ENCODE results near the gene ANKMY2. TPM values are rescaled to one million over a fixed set of nuclear protein-coding genes. Genes with fewer than 3 reads are reported as not detected.

Gene ANKMY2
- total and polyA plus RNA-seq, 10 donors = 4.6 to 19.9 (median 11.4) TPM

DNA sequence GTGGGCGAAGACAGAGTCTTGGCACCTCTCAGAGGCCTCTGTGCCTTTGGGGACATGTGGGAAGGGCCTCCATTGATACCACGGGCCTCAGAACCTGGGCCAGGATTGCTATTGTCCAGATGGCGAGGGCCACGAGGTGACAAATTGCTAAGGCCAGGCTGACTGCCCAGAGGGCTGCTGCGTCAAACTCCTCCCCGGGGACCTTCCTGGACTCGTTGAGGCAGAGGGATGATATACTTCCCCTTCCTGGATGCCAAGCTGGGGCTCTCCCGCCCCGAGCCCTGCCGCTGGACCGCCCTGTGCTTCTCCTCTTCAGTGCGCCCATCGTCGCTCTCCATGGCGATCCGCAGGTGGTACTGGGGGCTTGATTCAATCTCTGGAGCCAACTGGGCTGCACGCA, 60.0 kb downstream of the ANKMY2 start:
- intact Hi-C loops (cut with DNase I; ENCODE audit: low total_unique reads) = no loop called here
- no peak overlapping the region for H3K4me3 ChIP-seq
- peaks cover 0 to 4% (median 0%) of the 10 kb centered on the region in 7 donors for H3K27me3 ChIP-seq (replicated peaks in 1 of 7)
- TF ChIP-seq POLR2A (IDR thresholded peaks at IDR 0.05) (no peak), POLR2AphosphoS5 (IDR thresholded peaks at IDR 0.05) (no peak)
- TF ChIP-seq, protein P1, sequence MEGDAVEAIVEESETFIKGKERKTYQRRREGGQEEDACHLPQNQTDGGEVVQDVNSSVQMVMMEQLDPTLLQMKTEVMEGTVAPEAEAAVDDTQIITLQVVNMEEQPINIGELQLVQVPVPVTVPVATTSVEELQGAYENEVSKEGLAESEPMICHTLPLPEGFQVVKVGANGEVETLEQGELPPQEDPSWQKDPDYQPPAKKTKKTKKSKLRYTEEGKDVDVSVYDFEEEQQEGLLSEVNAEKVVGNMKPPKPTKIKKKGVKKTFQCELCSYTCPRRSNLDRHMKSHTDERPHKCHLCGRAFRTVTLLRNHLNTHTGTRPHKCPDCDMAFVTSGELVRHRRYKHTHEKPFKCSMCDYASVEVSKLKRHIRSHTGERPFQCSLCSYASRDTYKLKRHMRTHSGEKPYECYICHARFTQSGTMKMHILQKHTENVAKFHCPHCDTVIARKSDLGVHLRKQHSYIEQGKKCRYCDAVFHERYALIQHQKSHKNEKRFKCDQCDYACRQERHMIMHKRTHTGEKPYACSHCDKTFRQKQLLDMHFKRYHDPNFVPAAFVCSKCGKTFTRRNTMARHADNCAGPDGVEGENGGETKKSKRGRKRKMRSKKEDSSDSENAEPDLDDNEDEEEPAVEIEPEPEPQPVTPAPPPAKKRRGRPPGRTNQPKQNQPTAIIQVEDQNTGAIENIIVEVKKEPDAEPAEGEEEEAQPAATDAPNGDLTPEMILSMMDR (IDR thresholded peaks at IDR 0.05 in 8 of 11, conservative IDR thresholded peaks at IDR 0.05 in 3 of 11) = no peak
- H3K9me3 ChIP-seq = no peaks in the 10 kb centered on the region
- H3K27ac ChIP-seq = no peak overlapping the region
- DNase-seq = no peak
- H3K36me3 ChIP-seq = no peaks in the 10 kb centered on the region
- 92 to 96% (median 95%) methylated on average over 14 to 17 of the region's 17 CpGs for WGBS, 5 donors
- no peaks in the 10 kb centered on the region for H3K4me1 ChIP-seq

DNA sequence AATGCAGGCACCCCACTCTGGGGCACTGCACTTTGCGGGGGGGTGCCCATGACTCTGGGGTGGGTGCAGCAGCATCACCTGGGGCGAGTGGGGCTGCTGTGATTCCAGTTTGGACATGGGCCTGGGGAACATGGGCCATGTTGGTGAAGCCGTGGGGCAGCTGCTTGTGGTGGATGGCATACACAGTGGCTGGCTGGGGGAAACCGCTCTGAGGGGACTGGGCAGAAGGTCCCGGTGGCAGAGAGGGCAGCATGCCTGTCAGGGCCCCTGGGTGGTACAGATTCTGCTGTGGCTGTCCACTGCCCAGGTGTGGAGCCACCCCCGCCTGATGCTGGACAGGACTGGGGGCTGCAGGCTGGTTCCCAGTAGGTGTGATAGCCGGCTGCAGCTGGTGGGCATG, 61.7 kb downstream of the ANKMY2 start:
- Histone ChIP-seq H3K27ac (no peak overlapping the region), H3K4me3 (no peak overlapping the region), H3K9me3 (no peaks in the 10 kb centered on the region), H3K4me1 (no peaks in the 10 kb centered on the region), H3K36me3 (no peaks in the 10 kb centered on the region), H3K27me3 (replicated peaks in 1 of 7) (peaks cover 0 to 4% (median 0%) of the 10 kb centered on the region in 7 donors)
- no peak for DNase-seq
- intact Hi-C loops (cut with DNase I; ENCODE audit: low total_unique reads) = no loop called here
- TF ChIP-seq POLR2AphosphoS5 (IDR thresholded peaks at IDR 0.05) (no peak), POLR2A (IDR thresholded peaks at IDR 0.05) (no peak)
- TF ChIP-seq, protein P1 (IDR thresholded peaks at IDR 0.05 in 8 of 11, conservative IDR thresholded peaks at IDR 0.05 in 3 of 11) = no peak
- 90 to 93% (median 92%) methylated on average over 6 to 7 of the region's 7 CpGs for WGBS, 5 donors

DNA sequence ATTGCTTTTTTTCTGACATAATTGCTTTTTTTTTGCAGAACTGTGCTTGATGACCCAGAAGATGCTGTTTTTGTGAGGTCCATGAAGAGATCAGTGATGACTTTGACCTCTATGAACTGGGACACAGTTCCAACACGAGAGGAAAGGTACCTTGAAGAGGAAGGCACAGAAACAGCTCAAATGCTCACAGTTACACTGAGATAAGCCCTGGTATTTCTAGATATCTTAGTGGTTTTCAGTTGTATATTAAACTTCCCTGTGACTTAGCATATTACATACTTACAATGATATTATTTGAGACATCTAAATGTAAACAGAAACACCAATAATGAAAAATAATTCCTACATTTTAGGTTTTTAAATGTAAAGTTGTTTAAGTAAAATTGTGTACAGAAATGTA, 64.3 kb downstream of the ANKMY2 start:
- H3K36me3 ChIP-seq = no peaks in the 10 kb centered on the region
- H3K27ac ChIP-seq = no peak overlapping the region
- intact Hi-C loops (cut with DNase I; ENCODE audit: low total_unique reads) = no loop called here
- H3K27me3 ChIP-seq (replicated peaks in 1 of 7) = peaks cover 0 to 4% (median 0%) of the 10 kb centered on the region in 7 donors
- H3K4me3 ChIP-seq = no peak overlapping the region
- 28 to 68% (median 41%) methylated on average over 1 of the region's 1 CpG for WGBS, 5 donors
- TF ChIP-seq POLR2AphosphoS5 (IDR thresholded peaks at IDR 0.05) (no peak), POLR2A (IDR thresholded peaks at IDR 0.05) (no peak)
- TF ChIP-seq, protein P1 (IDR thresholded peaks at IDR 0.05 in 8 of 11, conservative IDR thresholded peaks at IDR 0.05 in 3 of 11) = no peak
- no peaks in the 10 kb centered on the region for H3K9me3 ChIP-seq
- no peak for DNase-seq
- no peaks in the 10 kb centered on the region for H3K4me1 ChIP-seq

DNA sequence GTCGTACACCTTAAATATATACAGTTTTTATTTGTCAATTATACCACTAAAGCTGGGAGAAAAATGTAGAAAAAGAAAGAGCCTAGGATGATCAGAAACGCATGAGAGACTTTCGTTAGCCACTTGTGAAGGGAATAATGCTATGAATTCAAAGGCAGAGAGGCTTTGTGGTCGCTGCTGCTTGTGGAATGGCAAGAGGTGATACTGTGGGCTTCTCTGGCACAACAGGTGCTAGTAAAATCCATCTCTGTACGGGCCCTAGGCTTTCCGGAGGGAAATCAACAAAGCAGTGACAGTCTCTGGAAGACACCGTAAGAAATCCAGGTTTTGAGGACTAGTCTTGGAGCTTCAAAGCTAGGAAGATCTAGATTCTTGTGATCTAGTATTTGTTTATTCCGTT, 66.3 kb downstream of the ANKMY2 start:
- Histone ChIP-seq H3K4me1 (no peaks in the 10 kb centered on the region), H3K27me3 (replicated peaks in 1 of 7) (peaks cover 0 to 4% (median 0%) of the 10 kb centered on the region in 7 donors), H3K36me3 (no peaks in the 10 kb centered on the region), H3K27ac (no peak overlapping the region), H3K9me3 (no peaks in the 10 kb centered on the region), H3K4me3 (no peak overlapping the region)
- intact Hi-C loops (cut with DNase I; ENCODE audit: low total_unique reads) = no loop called here
- DNase-seq = no peak
- WGBS, 5 donors = 85 to 92% (median 86%) methylated on average over 8 of the region's 8 CpGs
- TF ChIP-seq POLR2A (IDR thresholded peaks at IDR 0.05) = no peak
- no peak for TF ChIP-seq POLR2AphosphoS5 (IDR thresholded peaks at IDR 0.05)

DNA sequence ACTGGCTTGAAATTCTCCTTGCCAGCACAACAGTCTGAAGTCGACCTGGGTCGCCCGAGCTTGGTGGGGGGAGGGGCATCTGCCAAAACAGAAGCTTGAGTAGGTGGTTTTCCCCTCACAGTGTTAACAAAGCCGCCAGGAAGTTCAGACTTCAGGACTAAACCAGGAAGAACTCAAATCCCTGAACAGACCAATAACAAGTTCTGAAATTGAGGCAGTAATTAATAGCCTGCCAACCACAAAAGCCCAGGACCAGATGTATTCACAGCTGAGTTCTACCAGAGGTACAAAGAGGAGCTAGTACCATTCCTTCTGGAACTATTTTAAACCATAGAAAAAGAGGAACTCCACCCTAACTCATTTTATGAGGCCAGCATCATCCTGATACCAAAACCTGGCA, 73.6 kb downstream of the ANKMY2 start:
- TF ChIP-seq POLR2AphosphoS5 (IDR thresholded peaks at IDR 0.05) (no peak), POLR2A (IDR thresholded peaks at IDR 0.05) (no peak)
- TF ChIP-seq, protein P1 (IDR thresholded peaks at IDR 0.05 in 8 of 11, conservative IDR thresholded peaks at IDR 0.05 in 3 of 11) = no peak
- Histone ChIP-seq H3K27ac (no peak overlapping the region), H3K36me3 (no peaks in the 10 kb centered on the region), H3K4me1 (no peaks in the 10 kb centered on the region), H3K9me3 (peaks cover 0 to 5% (median 0%) of the 10 kb centered on the region in 8 donors), H3K27me3 (replicated peaks in 1 of 7) (no peaks in the 10 kb centered on the region), H3K4me3 (no peak overlapping the region)
- DNase-seq = no peak
- 61 to 72% (median 64%) methylated on average over 3 to 4 of the region's 4 CpGs for WGBS, 5 donors
- intact Hi-C loops (cut with DNase I; ENCODE audit: low total_unique reads) = loop anchor here (5.0 kb wide), 1 partner anchor 495 kb away; no protein-coding TSS in a partner anchor

Data from spleen (tissue), 11 donors.